Activated T-cell treated with anti-CD3 and anti-CD28 coated beads, Interleukin-2, amount 50 U/mL, for 1 hour (primary cell): ENCODE results near the gene ACYP2.
"Not testable (repeated sequence)": the region's sequence is repeated elsewhere in the genome, so short reads cannot be mapped to it uniquely, and the experiment has no call there.

ENCODE experiments used
- DNase-seq: peaks from one replicate; pipeline ENCODE4 v3.0.0-alpha.2; 2020

ACYP2 gene

DNA sequence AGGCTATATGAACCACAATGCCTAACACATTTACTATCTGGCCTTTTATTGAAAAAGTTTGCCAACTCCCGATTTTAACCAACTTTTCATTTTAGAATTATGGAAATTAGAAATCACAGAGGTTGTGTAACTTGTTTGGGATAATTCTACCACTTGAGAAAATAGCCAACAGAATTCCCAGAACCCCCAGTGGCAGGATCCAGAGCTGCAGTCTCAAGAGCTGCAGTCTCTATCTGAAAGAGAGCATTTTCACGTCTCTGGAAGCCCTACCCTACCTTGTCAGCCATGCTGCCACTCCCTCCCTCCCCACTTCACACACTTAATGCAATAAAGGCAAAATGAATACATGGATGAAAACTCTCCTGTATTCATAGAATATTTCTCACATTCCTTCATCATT, 164.0 kb downstream of the ACYP2 start:
- no peak for DNase-seq

DNA sequence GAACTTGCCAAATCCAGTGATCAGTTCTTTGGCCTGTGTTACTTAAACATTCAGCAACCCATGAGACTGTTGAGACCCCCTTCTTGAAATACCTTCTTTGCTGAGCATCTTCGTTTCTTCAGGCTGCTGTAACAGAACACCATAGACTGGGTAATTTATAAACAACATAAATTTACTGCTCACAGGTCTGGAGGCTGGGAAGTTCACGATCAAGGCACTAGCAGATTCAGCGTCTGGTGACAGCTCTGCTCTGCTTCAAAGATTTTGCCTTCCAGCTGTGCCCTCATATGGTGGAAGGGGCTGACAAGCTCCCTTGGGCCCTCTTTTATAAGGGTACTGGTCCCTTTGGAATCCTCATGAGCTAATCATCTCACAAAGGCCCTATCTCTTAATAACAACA, 169.4 kb downstream of the ACYP2 start:
- DNase-seq: no peak

DNA sequence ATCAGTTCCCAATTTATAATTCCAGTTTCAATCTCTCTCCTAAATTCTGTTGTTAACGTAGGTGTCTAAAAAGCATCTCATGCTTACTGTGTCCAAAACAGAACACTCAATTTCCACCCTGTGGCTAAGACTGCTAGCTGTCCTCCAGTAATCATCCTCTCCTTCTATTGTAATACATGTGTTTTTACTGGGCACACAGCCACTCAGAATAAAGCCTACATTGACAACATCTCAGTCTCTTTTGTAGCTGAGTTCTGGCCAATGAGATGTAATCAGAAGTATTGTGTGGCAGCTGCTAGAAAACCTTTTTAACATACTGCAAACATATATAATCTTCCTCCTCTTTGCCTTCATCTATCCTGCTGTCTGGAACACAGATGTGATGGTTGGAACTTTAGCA, 170.0 kb downstream of the ACYP2 start:
- no peak for DNase-seq

DNA sequence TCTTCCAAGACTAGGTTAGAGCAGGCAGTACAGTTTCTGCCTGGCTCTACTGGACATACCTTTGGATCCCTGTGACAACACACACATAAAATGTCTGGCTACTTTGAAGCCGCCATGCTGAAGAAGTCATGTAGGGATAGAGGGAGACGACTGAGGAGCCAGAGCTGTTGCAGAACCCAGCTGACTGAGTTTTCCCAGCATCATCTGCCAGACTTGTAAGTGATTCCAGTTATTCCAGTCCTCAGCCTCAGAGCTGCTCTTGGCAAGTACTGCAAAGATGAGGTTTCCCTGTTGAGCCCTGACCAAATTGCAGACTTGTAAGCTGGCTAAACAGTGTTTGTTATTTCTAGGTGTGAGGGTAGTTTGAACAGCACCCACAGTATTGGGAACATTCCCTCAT, 172.1 kb downstream of the ACYP2 start:
- no peak for DNase-seq

DNA sequence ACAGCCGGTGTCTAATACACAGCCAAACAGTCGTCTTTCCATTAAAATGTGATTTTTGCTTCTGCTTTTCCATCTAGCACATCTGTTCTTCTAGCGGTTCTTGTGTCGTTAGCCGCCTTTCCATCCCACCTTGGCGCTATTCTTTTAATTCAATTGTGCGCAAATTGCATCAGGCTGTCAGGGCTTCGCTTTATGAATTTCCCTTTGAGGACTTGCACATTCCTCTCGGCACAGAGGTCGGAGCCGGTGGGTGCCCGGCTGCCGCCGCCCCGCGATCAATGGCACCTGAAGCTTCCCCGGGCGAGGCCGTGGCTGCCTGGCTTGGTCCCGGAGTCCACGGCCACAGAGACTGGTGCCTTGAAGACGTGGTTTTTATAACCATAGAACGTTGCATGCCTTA, 174.5 kb downstream of the ACYP2 start:
- DNase-seq: no peak

DNA sequence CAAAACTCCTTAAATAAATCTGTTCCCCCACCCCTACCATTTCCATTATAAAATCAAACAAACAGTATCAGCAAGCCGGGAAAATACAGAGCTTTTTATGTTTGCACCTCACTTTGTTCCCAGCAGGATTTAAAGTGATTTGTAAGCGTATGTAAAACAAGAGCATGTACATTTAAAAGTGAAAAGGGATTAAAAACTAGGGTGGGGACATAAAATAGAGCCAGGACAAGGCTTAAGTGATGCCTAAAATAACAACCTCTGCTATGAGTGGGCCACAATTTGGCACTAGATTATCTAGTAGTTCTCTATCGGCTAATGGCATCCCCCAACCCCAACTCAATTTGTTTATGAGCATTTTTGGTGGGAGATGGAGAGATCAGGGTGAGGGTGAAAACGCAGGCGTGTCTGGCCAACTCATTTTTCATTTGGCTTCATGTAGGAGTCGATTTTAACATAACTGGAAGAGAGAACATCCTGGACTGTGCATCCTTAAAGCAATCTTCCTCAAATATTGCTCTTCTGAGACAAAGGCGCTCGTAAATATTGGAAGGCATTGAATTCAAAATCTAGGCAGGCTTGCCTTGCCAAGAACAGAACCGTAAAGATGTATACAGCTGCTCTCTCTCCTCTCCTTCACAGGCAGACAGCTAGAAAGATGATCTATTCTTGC, 175.1 kb downstream of the ACYP2 start:
- DNase-seq: no peak

DNA sequence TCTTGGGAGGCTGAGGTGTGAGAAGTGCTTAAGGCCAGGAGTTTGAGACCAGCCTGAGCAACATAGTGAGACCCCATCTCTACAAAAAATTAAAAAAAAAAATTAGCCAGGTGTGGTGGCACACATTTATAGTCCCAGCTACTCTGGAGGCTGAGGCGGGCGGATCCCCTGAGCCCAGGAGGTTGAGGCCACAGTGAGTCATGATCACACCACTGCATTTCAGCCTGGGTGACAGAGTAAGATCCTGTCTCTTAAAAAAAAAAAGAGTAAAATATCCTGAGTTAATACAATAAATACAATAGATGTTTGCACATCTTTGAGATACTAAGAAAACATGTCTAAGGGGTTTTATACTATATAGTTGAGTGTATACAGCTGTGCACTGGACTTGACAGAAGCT, 179.2 kb downstream of the ACYP2 start:
- DNase-seq: not testable (repeated sequence)

DNA sequence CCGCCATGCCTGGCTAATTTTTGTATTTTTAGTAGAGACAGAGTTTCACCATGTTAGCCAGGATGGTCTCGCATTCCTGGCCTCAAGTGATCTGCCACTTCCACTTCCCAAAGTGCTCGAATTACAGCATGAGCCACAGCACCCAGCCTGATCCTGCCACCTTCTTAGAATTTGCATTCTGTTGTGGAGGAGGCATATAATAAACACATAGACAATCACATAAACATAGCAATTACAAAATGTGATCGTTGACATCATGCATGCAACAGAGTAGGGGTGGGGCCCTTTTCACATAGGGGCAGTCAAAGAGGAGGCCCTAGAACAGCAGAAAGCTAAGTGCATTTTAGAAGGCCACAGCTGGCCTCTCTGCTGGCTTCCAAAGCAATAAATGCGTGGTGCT, 180.5 kb downstream of the ACYP2 start:
- no peak for DNase-seq

DNA sequence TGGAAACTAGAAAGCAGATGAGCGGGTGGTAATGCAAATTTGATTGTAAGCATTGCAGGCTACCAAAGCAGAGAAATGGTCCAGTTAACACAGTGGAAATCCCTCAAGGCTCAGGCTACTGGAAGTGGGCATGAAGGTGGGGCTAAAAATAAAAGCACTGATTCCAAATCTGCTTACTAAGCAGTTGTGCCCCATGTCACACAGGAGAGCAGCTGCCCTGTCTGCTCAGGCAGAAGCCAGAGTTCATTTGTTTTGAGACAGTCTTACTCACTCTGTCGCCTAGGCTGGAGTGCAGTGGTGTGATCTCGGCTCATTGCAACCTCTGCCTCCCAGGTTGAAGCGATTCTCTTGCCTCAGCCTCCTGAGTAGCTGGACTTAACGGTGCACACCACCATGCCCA, 183.1 kb downstream of the ACYP2 start:
- DNase-seq: no peak

DNA sequence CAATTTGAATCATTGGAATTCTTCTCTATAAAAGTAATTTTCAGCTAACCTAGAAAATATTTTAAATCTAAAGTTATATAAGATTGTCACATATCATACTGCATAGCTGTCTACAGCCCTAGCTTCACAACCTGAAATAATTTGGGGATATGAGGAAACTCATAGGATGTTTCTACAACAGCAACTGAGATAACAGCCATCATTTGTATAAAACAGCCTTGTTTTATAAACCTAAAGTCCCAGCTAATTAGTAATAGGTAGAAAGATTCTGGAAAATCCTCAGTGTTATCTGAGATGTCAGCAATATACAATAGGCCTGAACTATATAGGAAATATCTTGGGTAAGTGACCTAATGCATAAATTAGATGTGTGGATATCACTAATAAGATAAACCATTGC, 188.2 kb downstream of the ACYP2 start:
- DNase-seq: no peak

DNA sequence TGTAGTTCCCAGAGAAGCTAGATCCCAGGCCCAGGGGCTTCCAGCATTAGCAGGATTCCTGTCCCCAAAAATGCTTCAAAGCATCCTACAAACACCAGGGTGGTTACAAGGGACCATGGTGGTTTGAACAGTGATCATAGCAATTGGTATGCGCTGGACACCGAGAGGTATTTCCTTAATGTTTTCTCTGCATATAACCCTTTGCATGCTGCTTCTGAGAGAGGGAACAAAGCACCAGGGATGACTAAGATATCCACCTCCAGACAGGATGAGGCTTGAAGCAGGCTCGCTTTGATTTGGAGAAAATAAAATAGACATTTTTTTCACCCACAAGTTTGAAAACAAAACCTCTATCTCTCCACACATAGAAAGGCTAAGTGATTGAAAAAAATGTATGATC, 191.1 kb downstream of the ACYP2 start:
- DNase-seq: no peak

DNA sequence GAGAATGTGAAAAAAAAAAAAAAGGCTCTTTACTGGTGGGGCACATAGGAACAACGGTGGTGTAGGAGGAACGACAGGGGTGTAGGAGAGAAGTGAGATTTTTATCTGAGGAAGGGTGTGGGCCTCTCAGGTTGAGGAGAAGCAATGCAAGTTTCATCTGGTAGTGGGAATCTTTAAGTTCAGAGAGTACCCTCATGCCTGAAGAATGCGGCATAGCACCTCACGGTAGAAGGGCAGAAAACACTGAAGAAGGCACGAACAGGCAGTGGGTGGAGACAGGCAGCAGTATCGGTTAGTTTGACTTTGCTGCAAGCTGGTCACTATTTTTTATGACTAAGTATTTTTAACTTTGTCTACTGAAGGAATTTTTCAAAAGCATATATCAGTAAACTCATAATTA, 192.8 kb downstream of the ACYP2 start:
- DNase-seq: no peak

DNA sequence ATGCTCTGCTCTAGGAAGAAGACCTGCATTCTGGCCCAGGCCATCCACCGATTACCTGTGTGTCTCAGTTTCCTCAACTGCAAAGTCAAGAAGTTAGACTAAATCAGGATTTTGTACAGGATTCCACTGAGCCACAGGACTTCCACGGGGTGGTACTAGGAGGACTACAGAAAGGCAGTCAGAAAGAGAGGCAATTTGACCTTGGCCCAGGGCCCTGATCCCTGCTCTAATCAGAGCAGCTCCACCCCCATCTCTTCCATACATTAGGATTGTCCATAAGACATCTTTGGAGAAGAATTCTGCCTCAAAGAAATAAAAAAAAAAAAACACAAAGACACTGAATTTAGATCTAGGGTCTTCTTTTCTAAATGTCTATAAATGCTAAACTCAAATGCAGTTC, 193.4 kb downstream of the ACYP2 start:
- no peak for DNase-seq

DNA sequence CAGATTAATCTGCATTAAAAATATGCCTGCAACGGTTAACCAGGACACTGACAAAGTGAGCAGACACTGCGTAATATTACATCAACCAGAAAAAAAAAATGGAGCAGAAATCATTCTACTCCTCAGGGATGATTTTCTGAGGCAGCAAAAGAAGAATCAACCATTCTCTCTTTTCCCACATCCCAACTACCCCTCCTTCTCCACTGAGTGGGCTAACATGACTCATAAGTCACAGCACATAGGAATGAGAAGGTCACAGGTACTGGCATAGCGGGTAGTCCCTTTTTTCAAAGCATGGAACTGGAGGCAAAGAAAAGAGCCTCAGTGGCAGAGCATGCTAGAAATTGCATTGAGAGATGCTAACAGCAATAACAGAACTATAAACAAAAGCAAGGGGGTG, 194.9 kb downstream of the ACYP2 start:
- DNase-seq: no peak

DNA sequence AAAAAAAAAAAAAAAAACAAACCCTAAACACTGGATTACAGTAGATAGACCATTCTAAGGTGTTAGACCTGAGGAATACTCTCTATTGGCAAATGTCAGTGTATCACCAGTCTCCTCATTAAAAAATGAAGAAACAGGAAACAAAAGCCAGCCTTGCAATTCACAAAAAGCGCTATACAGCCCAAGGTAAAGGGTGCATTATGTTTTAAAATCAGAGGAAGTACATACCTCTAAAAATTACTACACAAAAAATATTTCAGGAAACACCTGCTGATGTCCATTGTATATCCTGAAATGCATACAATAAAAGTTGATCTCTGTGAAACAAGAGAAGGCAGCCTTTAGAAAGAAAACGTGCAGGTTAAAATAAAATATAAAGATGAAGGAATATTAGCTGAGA, 195.5 kb downstream of the ACYP2 start:
- no peak for DNase-seq

DNA sequence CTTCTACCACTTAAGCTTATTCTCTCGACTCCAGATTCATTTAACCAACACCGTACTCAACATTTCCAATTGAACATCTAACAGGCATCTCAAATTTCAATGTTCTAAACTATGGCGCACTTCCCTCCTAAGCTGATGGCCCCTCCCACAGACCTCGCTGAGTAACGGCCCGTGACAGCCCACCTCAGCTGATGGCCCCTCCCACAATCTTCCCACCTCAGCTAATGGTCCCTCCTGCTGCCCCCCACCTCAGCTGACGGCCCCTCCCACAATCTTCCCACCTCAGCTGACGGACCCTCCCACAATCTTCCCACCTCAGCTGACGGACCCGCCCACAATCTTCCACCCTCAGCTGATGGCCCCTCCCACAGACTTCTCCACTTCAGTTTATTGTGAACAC, 197.7 kb downstream of the ACYP2 start:
- DNase-seq: no peak

DNA sequence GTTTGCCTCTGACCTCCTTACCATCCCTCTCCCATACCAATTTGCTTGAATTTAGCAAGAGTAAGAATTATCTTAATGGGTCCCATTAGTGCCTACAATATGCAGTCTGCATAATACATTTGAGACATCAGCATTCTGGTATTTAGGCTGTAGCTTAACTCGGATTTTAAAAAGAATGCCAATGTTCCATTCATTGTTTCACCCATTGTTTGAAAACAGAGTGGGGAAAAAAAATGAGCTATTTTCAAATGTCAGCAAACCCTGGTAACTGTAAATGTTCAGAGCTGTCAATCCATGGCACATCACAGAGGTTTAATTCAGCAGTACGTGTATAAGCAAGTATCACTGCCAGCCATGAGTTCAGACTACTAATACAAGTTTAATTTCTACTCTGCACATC, 202.6 kb downstream of the ACYP2 start:
- no peak for DNase-seq

DNA sequence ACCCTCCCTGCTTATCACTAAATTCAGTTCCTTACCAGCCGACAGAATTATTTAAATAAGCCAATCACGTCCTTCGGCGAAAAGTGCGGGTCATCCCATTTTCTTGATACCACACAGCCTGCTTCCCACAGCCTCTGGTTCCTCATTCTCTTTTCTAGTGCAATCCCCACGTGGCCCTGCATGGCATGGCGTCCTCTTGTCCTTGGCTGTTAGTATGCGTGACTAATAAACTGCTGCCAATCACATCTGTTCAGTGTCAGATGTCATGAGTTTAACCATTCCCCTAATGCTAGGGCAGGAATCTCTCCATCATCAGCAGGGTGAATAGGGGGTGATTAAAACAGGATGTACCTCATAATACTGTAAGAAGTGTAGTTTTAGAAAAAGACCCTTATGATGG, 203.4 kb downstream of the ACYP2 start:
- DNase-seq: no peak

DNA sequence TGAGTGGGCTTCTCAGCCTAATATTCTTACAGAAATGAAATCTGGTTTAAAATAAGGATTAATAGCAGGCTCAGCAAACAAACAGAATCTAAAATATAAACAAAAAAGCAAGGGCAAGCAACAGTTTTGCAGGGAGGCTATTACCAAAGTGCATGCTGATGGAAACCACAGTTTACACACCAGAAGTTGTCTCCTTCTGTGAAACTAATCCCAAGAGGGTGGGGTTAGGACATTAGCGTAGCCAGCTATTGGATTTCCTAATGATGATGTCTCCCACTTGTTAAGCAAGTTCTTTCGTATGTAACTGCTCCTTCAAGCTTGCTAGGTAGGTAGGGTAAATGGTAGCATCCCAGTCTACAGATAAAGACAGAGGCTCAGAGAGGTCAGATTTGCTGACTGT, 205.6 kb downstream of the ACYP2 start:
- DNase-seq: no peak

DNA sequence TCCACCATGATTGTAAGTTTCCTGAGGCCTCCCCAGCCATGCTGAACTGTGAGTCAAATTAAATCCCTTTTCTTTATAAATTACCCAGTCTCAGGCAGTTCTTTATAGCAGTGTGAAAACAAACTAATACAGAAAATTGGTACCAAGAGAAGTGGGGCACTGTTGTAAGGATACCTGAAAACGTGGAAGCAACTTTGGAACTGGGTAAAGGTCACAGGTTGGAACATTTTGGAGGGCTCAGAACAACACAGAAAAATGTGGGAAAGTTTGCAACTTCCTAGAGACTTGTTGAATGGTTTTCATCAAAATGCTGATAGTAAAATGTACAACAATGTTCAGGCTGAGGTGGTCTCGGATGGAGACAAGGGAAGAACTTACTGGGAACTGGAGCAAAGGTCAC, 209.1 kb downstream of the ACYP2 start:
- DNase-seq: not testable (repeated sequence)

DNA sequence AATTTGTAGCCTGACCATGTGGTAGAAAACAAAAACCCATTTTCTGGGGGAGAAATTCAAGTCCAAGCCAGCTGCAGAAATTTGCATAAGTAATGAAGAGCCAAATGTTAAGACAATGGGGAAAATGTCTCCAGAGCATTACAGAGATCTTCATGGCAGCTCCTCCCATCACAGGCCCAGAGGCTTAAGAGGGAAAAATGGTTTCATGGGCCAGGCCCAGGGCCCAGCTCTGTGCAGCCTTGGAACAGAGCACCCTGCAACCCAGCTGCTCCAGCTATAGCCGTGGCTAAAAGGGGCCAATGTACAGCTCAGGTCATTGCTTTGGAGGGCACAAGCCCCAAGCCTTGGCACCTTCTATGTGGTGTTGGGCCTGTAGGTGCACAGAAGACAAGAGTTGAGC, 209.7 kb downstream of the ACYP2 start:
- no peak for DNase-seq

DNA sequence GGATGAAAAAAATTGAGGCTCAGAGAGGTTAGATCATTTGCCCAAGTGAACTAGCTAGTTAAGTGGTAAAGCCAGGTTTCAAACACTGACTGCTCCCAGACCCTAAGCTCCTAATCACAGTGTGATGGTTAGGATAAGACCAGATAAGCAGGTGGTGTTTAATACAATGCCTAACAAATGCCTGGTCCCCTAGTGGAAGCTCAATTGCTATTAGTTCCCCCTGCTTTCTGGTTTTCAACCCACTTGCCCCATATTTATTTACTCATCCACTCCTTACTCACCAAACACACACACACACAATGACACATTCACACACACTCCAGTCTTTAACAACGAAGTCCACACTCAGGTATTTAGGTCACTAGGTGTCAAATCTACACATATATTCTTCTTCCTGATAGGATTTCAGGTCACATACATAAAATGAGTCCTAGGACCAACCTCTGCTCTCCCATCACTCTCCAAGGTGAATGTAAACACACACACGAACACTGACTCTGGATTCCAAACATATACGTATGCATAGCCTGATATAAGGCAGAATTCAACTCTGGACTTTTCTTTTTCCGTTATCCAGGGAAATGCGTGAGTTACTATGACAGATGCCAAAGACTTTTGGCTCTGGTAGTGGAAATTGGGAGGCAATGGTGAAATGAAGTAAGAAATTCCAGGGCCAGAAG, 214.2 kb downstream of the ACYP2 start:
- DNase-seq: no peak

DNA sequence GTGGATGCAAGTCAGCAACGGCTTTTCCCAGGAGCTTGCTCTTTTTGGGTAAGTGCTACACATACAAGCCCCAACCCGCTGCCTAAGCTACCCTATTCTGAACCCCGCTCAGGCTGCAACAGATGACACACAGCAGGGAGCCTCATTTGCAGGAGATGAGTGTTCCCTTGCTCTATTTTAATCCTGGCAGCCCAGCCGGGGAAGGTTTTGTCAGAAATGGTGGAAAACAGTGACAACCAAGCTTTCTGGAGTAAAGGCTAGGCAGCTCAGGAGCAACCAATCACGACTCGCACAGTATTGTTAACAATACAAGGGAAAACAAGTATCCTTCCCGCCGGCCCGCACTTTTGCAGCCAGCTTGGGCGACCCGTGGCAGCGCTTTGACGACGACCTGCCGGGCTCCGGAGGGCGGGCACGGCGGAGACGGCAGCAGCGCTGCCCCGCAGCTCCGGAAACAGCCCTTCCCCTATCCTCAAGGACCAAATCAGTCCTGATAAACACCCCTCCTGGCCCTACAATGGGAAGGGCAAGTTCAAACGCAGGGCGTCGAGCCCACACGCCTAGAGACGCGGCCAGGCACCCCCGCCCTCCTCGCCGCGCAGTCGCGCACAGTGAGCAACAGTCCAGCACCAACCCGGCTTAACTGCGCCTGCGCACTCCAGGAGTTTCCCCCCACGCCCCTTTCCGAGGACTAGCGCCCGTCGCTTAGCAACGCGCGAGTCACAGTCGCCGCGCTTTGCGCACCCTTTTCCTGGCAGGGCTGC, 214.9 kb downstream of the ACYP2 start:
- peak; percentile 82 for DNase-seq
